GM18508 (cell line): ENCODE results near the gene GEN1.
A peak's percentile ranks its signal among the peaks of the same experiment; 100 is the strongest.

ENCODE experiments used
- ATAC-seq: cut with Tn5 transposase; IDR thresholded peaks from one replicate; pipeline ENCODE4 v1.9.1; 2021; ENCODE audit warnings: moderate number of reproducible peaks; ENCODE audit not compliant: insufficient read depth, unreplicated experiment

Gene GEN1

GRCh38 chr2:17753803-17754663 is at the start of gene GEN1, which contains the start of gene SMC6:
Gene GEN1 (plus strand): TSS chr2:17754138. CDS start chr2:17759944, 5,806 bp downstream.
Gene SMC6 (minus strand): TSS chr2:17753810. CDS start chr2:17745946, 7,864 bp downstream.
- ATAC-seq = peak; percentile 35

DNA sequence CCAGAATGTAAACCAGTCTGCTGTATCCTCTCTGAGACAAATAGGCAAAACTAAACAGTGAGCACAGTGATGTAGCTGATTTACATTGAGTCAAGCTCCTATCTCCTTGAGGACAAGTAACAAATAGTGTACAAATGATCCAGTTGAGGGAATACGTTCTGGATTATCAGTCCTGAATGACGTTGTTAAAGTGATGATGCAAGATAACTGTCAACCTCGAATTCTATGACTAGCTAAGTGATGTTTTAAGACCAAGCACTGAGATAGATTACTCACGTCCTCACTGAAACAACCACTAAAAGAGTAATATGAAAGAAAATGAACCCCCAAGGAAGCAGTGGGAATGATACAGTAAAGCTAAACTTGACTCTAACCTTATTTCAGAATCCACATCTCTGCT is 47.1 kb upstream of the GEN1 start:
- no peak for ATAC-seq

DNA sequence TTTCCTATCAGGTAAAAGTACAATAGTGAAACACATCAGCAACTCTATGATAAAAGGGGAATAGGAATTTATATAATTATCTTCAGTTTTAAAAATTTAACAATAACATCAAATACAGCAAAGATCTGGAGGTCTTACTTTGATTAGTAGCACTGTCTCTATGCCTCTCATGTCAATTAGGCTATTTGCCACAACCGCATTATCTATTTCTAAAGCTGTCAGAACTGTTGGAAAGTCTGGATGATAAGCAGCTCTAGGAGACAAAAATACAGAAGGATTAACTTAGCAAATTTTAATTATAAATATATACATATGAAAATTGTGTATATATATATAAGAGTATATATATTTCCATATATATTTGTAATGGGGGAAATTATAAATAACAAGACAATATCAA is 45.4 kb upstream of the GEN1 start:
- no peak for ATAC-seq

GRCh38 chr2:17709897-17710296 is 44.0 kb upstream of the GEN1 start:
- no peak for ATAC-seq

- no peak for ATAC-seq
Observed at GRCh38 chr2:17710547-17711248, 43.2 kb upstream of the GEN1 start.

DNA sequence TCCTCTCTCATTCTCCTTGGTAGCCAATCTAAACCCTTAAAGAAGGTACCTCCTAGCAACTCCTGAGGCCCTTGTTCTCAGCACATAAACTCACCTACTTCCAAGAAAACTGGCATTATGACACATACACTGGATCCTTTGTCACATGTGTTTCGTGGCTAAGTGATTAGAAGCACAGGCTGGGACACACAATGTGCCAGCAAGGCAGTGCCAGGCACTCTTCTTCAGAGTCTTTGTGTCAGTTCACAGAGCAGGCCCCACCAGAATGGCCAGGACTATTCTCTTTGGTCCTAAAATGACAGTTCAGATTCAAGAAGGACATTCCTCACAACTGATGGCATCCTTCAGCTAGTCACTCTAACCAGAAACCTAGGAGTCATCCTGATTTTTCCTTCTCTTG is 40.6 kb upstream of the GEN1 start:
- ATAC-seq = no peak

GRCh38 chr2:17717666-17718065 is 36.3 kb upstream of the GEN1 start:
- no peak for ATAC-seq

- ATAC-seq = no peak
Observed at GRCh38 chr2:17718689-17719088, 35.2 kb upstream of the GEN1 start.

GRCh38 chr2:17719562-17720371 is 34.2 kb upstream of the GEN1 start:
- ATAC-seq = peak; percentile 62

DNA sequence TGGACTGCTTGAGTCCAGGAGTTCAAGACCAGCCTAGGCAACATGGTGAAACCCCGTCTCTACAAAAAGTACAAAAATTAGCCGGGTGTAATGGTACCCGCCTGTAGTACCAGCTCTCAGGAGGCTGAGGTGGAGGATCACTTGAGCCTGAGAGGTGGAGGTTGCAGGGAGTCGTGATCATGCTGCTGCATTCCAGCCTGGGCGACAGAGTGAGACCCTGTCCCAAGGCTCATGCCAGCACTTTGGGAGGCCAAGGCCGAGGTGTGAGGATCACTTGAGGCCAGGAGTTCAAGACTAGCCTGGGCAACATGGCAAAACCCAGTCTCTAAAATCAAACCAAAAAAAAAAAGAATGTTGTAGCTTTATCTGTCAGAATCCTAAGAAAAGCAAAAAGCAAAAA is 25.7 kb upstream of the GEN1 start:
- no peak for ATAC-seq

GRCh38 chr2:17729880-17730279 is 24.1 kb upstream of the GEN1 start:
- no peak for ATAC-seq

DNA sequence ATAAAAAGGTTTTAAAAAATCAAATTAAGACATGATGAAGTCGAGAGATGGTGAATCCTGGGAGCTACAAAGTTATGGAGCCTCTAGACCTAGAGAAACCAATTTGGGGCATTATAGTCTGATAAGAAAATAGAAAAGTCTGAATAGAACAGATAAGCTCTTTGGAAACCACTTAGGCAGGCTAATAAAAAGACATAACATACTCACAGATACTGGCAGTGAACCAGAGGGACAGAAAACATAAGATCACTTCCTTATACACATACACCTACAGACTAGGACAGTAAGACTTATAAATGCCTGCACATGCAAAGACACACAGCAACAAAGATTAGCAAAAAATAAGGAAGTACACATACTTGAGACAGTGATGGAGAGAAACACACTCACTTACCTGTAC is 20.3 kb upstream of the GEN1 start:
- no peak for ATAC-seq

DNA sequence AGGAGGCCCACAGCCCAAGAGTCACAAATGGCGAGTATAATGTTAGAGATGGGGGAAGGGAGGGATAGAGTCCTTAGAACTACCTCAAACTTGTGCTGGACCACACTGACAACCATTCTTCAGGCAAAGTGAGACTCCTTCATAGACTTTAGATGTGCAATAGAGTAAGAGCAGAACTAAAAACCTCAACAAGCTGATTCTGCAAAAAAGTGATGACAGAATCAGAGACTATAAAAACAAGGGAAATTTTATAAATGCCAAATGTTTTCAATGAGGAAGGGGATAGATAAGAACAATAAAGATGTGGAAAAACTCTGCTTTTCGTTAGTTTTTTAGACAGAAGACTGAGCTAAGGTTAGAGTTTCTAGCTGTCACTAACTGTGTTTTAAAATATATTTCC is 18.1 kb upstream of the GEN1 start:
- no peak for ATAC-seq

DNA sequence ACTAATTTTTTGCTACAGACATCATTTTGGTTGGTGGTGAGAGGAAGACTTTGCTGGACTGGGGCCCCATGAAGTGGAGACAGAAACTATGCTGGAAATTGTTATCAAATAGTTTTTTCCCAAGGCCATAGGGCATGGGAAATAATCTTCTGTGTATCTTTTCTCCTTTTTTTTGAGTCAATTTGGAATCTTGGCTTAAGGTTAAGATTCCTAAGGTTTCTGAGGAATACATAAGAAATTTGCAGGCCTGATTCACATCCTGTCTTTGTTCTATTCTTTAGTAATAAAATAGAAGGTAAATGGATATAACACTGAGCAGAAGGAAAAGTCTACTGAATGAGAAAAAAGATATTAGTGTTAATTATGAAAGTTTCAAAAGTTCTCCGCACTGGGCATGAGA is 16.9 kb upstream of the GEN1 start:
- no peak for ATAC-seq

- no peak for ATAC-seq
Observed at GRCh38 chr2:17740203-17740602, 13.7 kb upstream of the GEN1 start.

GRCh38 chr2:17747684-17748452 is 6.1 kb upstream of the GEN1 start:
- ATAC-seq = no peak

GRCh38 chr2:17748745-17749144 is 5.2 kb upstream of the GEN1 start:
- ATAC-seq = no peak

- ATAC-seq = no peak
Observed at GRCh38 chr2:17749753-17750438, 4.0 kb upstream of the GEN1 start.

GRCh38 chr2:17752246-17752645 is 1.7 kb upstream of the GEN1 start:
- no peak for ATAC-seq
